Germinal center (tissue), 1 donor: Measurements from ENCODE around the gene VPS45.
"Not testable (repeated sequence)": the region's sequence is repeated elsewhere in the genome, so short reads cannot be mapped to it uniquely, and the experiment has no call there.

ENCODE experiments used
- DNase-seq: peaks from one replicate; pipeline ENCODE4 v3.0.0; 2012; ENCODE audit warnings: mixed read lengths, low spot score

VPS45 gene

GRCh38 chr1:150134537-150134936, 67.0 kb downstream of the VPS45 start:
- DNase-seq = no peak

- not testable (repeated sequence) for DNase-seq
Observed at GRCh38 chr1:150135400-150135799, 67.8 kb downstream of the VPS45 start.

- no peak for DNase-seq
Observed at GRCh38 chr1:150138044-150138443, 70.5 kb downstream of the VPS45 start.

- DNase-seq = no peak
Observed at GRCh38 chr1:150141452-150141851, 73.9 kb downstream of the VPS45 start.

GRCh38 chr1:150142083-150142482, 74.5 kb downstream of the VPS45 start:
- DNase-seq = no peak

GRCh38 chr1:150144606-150145005, 77.0 kb downstream of the VPS45 start:
- no peak for DNase-seq

GRCh38 chr1:150146016-150146415, 78.4 kb downstream of the VPS45 start:
- DNase-seq = not testable (repeated sequence)

- DNase-seq = no peak
Observed at GRCh38 chr1:150146849-150147542, 79.4 kb downstream of the VPS45 start.

- DNase-seq = no peak
Observed at GRCh38 chr1:150148837-150149270, 81.3 kb downstream of the VPS45 start.

- DNase-seq = peak; percentile 80
Observed at GRCh38 chr1:150149271-150150132, 81.9 kb downstream of the VPS45 start, which contains the start of gene PLEKHO1. Gene PLEKHO1 (plus strand): TSS chr1:150149916. CDS start chr1:150150258, 342 bp downstream.

GRCh38 chr1:150150133-150151021, 82.8 kb downstream of the VPS45 start:
- peak; percentile 35 for DNase-seq

GRCh38 chr1:150151291-150152181, 84.0 kb downstream of the VPS45 start:
- peak; percentile 45 for DNase-seq

GRCh38 chr1:150152182-150152536, 84.6 kb downstream of the VPS45 start:
- DNase-seq = no peak

GRCh38 chr1:150152772-150153456, 85.3 kb downstream of the VPS45 start:
- DNase-seq = no peak

GRCh38 chr1:150154143-150154542, 86.6 kb downstream of the VPS45 start:
- no peak for DNase-seq

- no peak for DNase-seq
Observed at GRCh38 chr1:150155413-150156071, 88.0 kb downstream of the VPS45 start.

GRCh38 chr1:150156868-150157603, 89.5 kb downstream of the VPS45 start:
- no peak for DNase-seq

- DNase-seq = peak; percentile 80
Observed at GRCh38 chr1:150159550-150159949, 92.0 kb downstream of the VPS45 start.

GRCh38 chr1:150160964-150161621, 93.5 kb downstream of the VPS45 start:
- DNase-seq = no peak
